SK-N-SH treated with all-trans-retinoic acid at 6 μM for 48 hours (cell line): ENCODE results near the gene PCDHGA7.
"Not testable (repeated sequence)": the region's sequence is repeated elsewhere in the genome, so short reads cannot be mapped to it uniquely, and the experiment has no call there.

Experiments
- ATAC-seq: fragments of 200-7000 bp; cut with Tn5 transposase; 3 replicates; pipeline ENCODE4 v1.9.1; 2020; ENCODE audit warnings: mild to moderate bottlenecking, moderate library complexity
- CSDC2 ChIP-seq: fragments of 250-450 bp; sonication (Bioruptor Pico); IDR thresholded peaks from 2 replicates; pipeline ENCODE4 v1.5.0; 2020; ENCODE audit warnings: mild to moderate bottlenecking, moderate library complexity
- CSRNP3 ChIP-seq: fragments of 250-450 bp; sonication (Bioruptor Pico); IDR thresholded peaks from 2 replicates; pipeline ENCODE4 v1.5.1; 2021; ENCODE audit warnings: mild to moderate bottlenecking, moderate library complexity
- ESRRG ChIP-seq: fragments of 250-450 bp; sonication (Bioruptor Pico); IDR thresholded peaks from 2 replicates; pipeline ENCODE4 v1.6.1; 2021; ENCODE audit warnings: mild to moderate bottlenecking
- GLIS3 ChIP-seq: fragments of 250-450 bp; sonication (Bioruptor Pico); IDR thresholded peaks from 2 replicates; pipeline ENCODE4 v1.5.0; 2020; ENCODE audit warnings: mild to moderate bottlenecking, moderate library complexity
- ISL1 ChIP-seq: fragments of 250-450 bp; sonication (Bioruptor Pico); IDR thresholded peaks from 2 replicates; pipeline ENCODE4 v2.1.2; 2022; ENCODE audit warnings: mild to moderate bottlenecking, moderate library complexity
- OSR1 ChIP-seq: fragments of 250-450 bp; sonication (Bioruptor Pico); IDR thresholded peaks from 2 replicates; pipeline ENCODE4 v1.8.0; 2022; ENCODE audit warnings: moderate library complexity, mild to moderate bottlenecking, inconsistent platforms
- PATZ1 ChIP-seq: fragments of 250-450 bp; sonication (Bioruptor Pico); IDR thresholded peaks from 2 replicates; pipeline ENCODE4 v1.8.0; 2020; ENCODE audit warnings: mild to moderate bottlenecking, moderate library complexity, borderline replicate concordance
- POU6F1 ChIP-seq: fragments of 250-450 bp; sonication (Bioruptor Pico); IDR thresholded peaks from 2 replicates; pipeline ENCODE4 v1.8.0; 2021; ENCODE audit warnings: low read depth, mild to moderate bottlenecking, moderate library complexity, borderline replicate concordance
- PPARA ChIP-seq: fragments of 250-450 bp; sonication (Bioruptor Pico); IDR thresholded peaks from 2 replicates; pipeline ENCODE4 v1.5.0; 2020; ENCODE audit warnings: mild to moderate bottlenecking, borderline replicate concordance
- RARB ChIP-seq: fragments of 250-450 bp; sonication (Bioruptor Pico); IDR thresholded peaks from 2 replicates; pipeline ENCODE4 v1.8.0; 2021; ENCODE audit warnings: mild to moderate bottlenecking, moderate library complexity
- SNAI2 ChIP-seq: fragments of 250-450 bp; sonication (Bioruptor Pico); IDR thresholded peaks from 2 replicates; pipeline ENCODE4 v1.5.0; 2020; ENCODE audit warnings: mild to moderate bottlenecking, moderate library complexity
- TCF4 ChIP-seq: fragments of 250-450 bp; sonication (Bioruptor Pico); IDR thresholded peaks from 2 replicates; pipeline ENCODE4 v1.8.0; 2021; ENCODE audit warnings: mild to moderate bottlenecking, moderate library complexity, borderline replicate concordance
- TSHZ2 ChIP-seq: fragments of 250-450 bp; sonication (Bioruptor Pico); IDR thresholded peaks from 2 replicates; pipeline ENCODE4 v1.5.0; 2020; ENCODE audit warnings: mild to moderate bottlenecking, moderate library complexity
- ZC3H10 ChIP-seq: fragments of 250-450 bp; sonication (Bioruptor Pico); IDR thresholded peaks from 2 replicates; pipeline ENCODE4 v1.5.1; 2021; ENCODE audit warnings: mild to moderate bottlenecking, moderate library complexity
- ZFP3 ChIP-seq: fragments of 250-450 bp; sonication (Bioruptor Pico); IDR thresholded peaks from 2 replicates; pipeline ENCODE4 v1.5.0; 2020; ENCODE audit warnings: mild to moderate bottlenecking, moderate library complexity
- ZFP30 ChIP-seq: fragments of 450-650 bp; formaldehyde crosslinking; IDR thresholded peaks from 2 replicates; pipeline ENCODE4 v1.5.0; 2022; ENCODE audit warnings: mild to moderate bottlenecking, moderate library complexity
- ZNF70 ChIP-seq: fragments of 450-650 bp; formaldehyde crosslinking; IDR thresholded peaks from 2 replicates; pipeline ENCODE4 v1.5.0; 2020; ENCODE audit warnings: mild to moderate bottlenecking, moderate library complexity
- ZNF8 ChIP-seq: fragments of 450-650 bp; formaldehyde crosslinking; IDR thresholded peaks from 2 replicates; pipeline ENCODE4 v1.5.0; 2020; ENCODE audit warnings: mild to moderate bottlenecking, moderate library complexity

PCDHGA7 gene

GRCh38 chr5:141413540-141414069 is 31.1 kb downstream of the PCDHGA7 start:
- TF ChIP-seq ZNF70: no peak
- no peak for TF ChIP-seq PPARA
- TF ChIP-seq PATZ1: no peak
- no peak for TF ChIP-seq GLIS3 (CRISPR knock-in tag)
- no peak for TF ChIP-seq ISL1 (CRISPR knock-in tag)
- no peak for TF ChIP-seq TCF4 (CRISPR knock-in tag)
- no peak for TF ChIP-seq ZFP30 (CRISPR knock-in tag)
- no peak for TF ChIP-seq OSR1 (CRISPR knock-in tag)
- no peak for TF ChIP-seq POU6F1 (CRISPR knock-in tag)
- no peak for TF ChIP-seq ZFP3
- TF ChIP-seq CSDC2 (CRISPR knock-in tag): no peak
- no peak for TF ChIP-seq ZC3H10 (CRISPR knock-in tag)
- TF ChIP-seq ESRRG: no peak
- TF ChIP-seq RARB (CRISPR knock-in tag): no peak
- no peak for TF ChIP-seq CSRNP3
- no peak for TF ChIP-seq ZNF8 (CRISPR knock-in tag)
- TF ChIP-seq SNAI2 (CRISPR knock-in tag): no peak
- no peak for TF ChIP-seq TSHZ2 (CRISPR knock-in tag)
- ATAC-seq: no peak

- not testable (repeated sequence) for ATAC-seq
These were observed 32.2 kb downstream of the PCDHGA7 start for GRCh38 chr5:141414548-141415274.

- not testable (repeated sequence) for ATAC-seq
These were observed 32.7 kb downstream of the PCDHGA7 start for GRCh38 chr5:141415275-141415618.

GRCh38 chr5:141417494-141418172 is 35.1 kb downstream of the PCDHGA7 start, which contains the start of gene PCDHGB7:
Gene PCDHGB7, plus strand, starts transcription at chr5:141417677. Its CDS starts 183 bp downstream, at chr5:141417860.
- peak; percentile 98 for ATAC-seq
